ENCODE results near the gene CDKN2B-AS1.
"Not testable (repeated sequence)": the region's sequence is repeated elsewhere in the genome, so short reads cannot be mapped to it uniquely, and the experiment has no call there.

Gene CDKN2B-AS1

DNA sequence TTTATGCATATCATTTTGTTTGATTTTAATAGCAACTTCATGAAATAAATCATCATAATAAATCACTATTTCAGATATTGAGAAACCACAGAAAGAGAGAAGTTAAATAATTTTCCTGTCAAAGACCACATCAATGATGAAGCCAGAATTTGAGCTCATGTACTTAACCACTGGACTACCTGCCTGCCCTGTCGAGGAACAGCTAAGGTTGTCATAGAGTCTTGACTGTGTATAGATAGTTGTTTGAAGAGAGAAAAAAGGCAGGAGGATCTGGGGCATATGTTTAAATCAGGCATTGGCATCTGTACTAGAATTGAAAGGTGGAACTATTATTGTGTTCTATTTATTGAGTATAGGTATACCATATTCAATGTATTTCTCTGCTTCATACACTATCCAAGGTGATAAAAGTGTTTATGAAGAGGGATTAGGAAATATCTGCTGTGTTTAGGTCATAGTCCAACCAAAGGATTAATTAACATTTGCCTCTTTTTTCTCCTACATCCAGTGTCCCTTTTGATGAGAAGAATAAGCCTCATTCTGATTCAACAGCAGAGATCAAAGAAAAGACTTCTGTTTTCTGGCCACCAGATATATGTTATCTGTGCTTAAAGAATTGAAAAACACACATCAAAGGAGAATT is 51.8 kb downstream of the CDKN2B-AS1 start:
- no peak for DNase-seq

DNA sequence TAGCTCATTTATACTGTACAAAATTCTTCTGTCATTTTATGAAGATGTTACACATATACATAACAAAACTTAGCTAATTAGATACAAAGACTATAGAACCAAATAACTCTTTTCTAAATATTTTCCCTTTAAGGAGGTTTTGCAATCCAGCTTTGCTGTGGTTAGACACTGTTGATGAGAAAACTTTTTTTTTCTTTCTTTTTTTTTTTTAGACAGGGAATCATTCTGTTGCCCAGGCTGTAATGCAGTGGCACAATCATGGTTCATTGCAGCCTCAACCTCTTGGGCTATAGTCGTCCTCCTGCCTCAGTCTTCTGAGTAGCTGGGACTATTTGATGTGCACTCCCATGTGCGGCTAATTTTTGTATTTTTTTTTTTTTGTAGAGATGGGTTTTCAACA is 53.0 kb downstream of the CDKN2B-AS1 start:
- DNase-seq = no peak

DNA sequence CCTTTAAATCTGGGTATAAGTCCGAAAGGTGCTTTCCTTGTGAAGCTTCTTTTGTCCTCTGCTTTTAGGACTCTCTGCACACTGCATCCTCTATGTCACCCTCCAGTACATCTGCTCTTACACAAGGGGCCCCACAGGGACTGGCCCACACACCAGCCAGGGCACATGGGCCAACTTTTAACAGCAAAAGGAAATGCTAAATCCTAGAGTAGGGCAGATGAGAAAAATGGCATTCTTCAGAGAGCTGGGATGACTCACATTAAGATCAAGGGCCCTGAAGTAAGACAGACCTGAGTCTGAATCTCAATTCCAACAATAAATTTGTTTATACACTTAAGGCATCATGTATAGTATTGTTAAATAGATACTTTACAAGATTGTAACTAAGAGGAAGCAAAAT is 54.8 kb downstream of the CDKN2B-AS1 start:
- DNase-seq = peak; percentile 44

DNA sequence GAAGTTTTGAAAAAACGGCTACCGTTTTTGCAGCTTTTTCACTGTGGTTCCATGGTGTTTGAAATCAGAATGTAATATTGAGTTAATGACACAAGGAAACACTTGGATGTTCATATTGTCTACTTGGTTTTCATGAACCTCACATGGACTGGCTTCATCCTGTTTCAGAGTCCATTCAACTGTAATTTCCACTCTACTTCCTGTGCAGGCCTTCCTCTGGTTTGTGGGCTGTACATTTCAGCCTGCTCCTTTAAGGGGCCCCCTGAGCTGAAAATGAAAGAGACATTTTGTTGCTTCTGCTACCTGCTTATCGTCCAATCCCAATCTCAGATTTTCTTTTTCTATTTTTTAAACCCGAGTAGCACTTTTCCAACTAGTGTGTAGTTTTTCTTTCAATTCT is 56.3 kb downstream of the CDKN2B-AS1 start:
- DNase-seq = no peak

DNA sequence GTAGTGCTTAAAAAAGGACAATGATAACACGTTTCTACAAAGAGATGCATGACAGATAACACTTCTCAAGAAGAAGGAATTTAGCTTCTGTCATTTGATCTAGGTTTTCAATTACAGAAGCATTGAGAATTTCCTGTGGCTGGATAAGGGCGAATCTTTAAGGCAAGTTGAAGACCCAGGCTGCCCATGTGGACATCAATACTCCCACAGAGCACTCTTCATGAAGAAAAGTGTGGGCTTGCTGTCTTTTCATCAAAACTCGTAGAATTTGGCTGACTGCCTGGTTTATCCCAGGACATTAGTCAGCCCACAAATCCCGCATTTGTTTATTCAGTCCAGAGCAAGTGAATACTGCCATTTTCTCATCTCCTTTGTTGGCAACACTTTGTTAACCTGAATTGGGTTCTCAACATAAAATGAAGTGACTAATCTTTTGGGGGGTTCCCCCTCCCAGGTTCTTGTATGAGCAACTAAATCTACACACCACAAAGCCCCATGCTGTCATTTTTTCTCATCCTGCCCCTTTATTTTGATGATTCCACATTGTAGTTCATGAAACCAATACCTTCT is 57.9 kb downstream of the CDKN2B-AS1 start:
- peak; percentile 99 for DNase-seq

DNA sequence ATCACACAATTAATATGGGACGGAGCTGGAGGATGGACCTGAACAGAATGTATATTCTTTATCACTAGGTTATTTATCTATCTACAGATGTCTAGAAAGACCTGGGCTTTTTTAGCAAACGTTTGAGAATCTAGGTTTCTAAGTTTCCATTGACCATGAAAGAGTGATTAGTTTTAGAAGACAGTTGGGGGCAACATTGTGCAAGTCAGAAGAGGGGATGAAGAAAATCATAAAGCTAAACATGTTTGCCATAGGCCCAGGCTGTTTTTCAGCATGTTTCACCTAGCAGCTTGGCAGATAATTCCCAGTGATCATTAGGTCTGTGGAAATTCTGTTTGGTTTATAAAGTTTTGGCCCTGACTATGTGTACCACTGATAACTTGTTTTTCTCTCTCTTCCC is 58.6 kb downstream of the CDKN2B-AS1 start:
- no peak for DNase-seq

DNA sequence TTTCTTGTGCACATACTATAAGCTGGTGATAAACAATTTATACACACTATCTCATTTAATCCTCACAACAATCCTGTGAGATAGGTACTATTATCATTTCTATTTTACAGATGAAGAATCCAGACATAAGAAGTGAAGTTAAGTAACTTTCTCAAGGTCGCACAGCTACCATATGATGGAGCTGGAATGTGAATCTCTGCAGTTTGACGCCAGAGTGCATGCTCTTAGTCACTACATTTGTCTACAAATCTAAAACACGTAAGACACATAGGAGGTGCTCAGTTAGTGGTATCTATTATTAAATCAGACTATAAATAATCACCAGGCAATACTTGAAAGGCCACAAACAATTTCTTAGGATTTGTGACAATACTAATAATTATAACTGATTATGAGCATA is 59.5 kb downstream of the CDKN2B-AS1 start:
- DNase-seq = no peak

DNA sequence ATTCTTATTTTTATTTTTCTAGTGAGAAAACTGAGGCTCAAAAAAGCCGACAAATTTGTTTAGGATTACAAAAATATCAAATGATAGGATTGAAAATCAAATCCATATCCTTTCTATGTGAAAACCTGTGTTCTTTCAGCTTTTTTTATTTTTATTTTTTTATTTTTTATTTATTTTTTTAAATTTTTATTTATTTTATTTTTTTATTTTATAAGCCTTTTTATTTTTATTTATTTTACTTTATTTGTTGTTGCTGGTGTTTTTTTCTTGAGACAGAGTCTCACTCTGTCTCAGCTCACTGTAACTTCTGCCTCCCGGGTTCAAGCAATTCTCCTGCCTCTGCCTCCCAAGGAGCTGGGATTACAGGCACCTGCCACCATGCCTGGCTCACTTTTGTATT is 59.9 kb downstream of the CDKN2B-AS1 start:
- DNase-seq = no peak

DNA sequence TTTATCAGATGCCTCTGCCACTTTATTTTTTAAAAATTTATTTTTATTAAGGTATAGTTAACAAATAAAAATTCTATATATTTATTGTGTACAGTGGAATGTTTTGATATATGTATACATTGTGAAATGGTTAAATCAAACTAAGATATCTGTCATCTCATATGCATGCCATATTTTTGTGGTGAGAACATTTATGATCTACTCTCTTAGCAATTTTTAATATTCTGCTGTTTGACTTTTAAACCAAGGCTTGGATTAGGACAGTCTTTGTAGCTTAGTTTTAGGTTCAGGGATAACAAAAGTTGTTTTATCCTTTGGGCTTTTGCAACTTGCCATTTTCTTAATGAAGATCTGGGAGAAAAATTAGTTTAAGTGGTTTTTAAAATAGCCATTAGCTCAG is 60.5 kb downstream of the CDKN2B-AS1 start:
- peak; percentile 64 for DNase-seq

DNA sequence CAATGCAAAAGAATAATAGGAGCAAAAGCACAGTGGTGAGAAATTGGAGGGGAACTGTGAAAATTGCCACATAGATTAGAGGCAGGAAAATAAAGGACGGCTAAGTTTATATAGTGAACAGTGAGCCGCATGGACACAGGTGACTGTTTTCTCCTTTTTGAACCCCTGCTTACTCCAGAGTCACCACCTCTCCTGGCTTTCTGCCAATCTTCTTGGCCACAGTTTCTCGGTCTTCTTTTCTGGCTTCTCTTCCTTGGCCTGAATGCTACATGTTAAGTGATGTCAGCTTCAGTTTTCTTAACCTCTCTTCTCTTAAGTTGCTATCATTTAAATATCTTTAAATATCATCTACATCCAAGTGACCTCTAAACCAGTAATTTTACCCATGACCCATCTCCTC is 61.8 kb downstream of the CDKN2B-AS1 start:
- DNase-seq = no peak

DNA sequence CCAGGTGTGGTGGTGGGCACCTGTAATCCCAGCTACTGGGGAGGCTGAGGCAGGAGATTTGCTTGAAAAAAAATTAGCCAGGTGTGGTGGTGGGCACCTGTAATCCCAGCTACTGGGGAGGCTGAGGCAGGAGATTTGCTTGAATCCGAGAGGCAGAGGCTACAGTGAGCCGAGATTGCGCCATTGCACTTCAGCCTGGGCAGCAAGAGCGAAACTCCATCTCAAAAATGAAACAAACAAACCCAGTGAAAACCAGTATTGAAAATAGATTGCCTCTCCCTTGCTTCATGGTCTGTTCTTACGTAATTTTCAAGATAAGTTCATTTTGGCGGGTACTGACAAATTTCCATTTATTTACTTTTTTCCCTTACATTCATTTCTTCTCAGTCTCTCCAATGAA is 63.4 kb downstream of the CDKN2B-AS1 start:
- not testable (repeated sequence) for DNase-seq

DNA sequence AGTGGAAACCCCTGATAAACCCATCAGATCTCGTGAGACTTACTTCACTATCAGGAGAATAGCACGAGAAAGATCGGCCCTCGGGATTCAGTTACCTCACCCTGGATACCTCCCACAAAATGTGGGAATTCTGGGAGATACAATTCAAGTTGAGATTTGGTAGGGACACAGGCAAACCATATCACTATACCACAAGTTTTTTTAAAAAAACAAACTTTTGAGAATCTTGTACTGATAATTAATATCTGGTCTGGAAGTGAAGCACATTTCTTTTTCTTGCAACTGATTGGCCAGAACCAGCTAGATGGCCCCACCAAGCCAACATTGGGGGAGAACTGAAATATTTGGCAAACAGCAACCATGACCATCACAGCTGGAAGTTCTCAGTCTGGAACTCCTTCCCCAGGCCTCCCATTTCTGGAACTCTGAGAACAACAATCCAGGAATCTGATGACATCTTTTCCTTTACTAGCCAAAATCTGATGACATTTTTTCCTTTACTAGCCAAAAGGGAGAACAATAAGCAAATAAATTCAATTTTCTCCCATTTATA is 66.3 kb downstream of the CDKN2B-AS1 start:
- no peak for DNase-seq

DNA sequence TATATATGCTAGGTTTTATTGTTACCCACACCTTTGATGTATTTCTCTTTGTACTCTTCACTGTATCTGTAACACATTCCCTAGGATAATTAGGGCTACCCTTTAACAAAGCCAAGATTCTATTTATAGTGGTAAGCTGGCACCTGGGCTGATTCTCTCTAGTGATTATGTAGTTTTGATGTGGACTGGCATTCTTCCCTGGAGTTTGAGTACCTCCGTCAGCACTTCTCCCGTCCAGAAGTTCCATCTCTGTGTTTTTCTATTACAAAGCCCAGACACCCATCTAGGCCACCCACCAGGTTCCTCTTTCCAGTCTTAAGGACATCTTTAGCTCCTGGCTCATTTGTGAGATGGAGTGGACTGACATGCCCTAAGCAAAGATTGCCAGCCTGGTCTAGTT is 70.4 kb downstream of the CDKN2B-AS1 start:
- no peak for DNase-seq

DNA sequence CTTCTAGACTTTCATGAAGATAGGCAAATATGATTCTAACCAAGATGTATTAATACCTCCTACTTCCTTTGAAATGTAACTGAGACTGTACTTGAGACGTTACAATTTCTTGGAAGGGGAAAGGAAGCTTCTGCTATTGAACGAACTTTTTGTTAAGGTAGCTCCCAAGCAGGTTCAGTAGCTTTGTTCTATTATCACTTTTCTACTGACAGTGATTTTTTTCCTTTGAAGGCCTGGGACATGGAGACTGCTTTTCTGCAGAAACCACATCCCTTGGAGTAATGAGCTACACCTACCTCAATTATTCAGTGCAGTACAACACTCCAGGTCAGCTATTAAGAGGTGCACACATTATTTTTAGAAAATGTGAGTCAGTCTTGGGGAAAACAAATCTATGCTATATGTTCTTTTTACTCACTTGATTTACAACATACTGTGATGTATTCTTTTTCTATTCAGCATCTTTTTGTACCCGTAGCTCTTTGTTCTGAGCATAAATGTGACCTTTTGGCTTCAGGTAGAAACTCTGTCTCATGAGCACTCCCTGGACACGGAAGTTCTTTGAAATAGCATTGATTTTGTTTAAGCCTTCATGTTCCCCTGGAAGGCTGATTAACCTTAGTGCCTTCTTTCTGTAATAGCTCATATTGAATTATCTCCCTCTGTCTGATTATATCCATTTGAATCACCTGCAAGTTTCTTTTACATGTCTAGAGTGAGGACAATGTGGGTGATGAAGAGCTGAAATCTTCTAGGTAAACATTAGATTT is 71.0 kb downstream of the CDKN2B-AS1 start:
- DNase-seq = no peak

DNA sequence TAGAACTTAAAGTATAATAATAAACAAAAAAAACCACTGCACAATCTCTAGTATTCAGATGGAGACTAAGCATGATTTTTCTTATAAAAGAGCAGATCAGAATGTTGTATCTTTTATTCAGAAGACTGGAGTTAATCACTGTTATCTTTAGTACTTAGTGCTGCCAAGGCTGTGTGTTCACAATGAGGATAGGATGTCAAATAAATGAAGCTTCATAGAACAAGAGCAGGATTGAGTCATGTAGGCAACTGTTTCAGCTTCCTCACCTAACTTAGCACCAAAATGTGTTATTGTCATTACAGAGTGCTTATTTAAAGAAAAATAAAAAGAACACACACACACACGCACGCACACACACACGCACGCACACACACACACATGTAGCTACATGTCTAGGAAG is 72.6 kb downstream of the CDKN2B-AS1 start:
- no peak for DNase-seq

DNA sequence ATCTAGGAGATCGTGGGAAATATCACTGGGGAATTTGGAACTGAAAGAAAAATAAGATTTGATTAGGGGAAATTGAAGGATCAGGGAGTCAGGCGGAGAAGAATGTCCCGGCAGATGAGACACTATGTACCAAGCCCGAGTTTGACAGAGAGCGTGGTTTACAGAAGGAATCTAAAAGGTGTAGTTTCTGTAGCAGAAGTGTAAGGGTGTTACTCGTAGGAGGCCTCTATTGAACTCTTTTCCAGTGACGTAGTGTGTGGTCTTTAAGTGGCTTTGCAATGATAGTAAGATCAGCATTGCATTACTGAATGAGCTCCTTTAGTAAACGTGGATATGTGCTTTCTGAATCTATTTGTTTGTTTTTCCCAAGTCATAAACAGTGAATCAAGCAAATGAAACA is 73.8 kb downstream of the CDKN2B-AS1 start:
- no peak for DNase-seq

DNA sequence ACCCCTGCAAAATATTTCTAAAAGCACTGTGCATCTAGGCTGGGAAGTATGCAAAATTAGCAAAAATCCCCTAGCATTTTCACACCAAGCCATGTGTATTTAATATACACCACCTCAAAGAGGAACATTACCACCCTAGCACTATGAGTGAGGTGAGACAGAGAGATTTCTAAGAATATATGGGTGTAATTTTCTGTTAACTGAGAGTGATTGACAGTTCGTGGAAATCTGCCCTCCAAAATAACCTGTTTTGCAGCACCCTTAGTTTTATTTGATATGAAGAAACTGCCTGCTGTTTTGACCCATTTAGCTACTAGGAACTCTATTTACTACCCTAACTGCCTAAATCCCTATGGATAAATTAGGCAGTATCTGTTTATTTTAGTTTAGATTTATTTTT is 78.8 kb downstream of the CDKN2B-AS1 start:
- no peak for DNase-seq

DNA sequence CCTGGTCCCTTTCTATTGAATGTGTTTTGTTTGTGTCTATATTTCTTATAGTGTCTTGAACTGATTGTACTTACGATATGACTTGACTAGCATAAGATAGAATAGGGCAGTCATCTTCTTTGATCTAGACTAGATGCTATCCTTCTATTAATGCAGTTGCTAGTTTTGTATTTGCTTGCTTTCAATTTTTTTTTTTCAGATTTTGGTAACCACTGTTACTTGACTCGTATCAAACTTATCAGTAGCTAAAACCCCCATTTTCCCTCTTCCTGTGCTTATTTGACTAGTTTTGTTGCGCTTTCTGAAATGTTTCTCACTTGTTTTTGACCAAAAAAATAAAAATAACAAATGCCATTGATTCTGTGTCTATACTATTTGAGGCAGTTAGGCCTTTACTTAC is 83.5 kb downstream of the CDKN2B-AS1 start:
- DNase-seq = no peak

DNA sequence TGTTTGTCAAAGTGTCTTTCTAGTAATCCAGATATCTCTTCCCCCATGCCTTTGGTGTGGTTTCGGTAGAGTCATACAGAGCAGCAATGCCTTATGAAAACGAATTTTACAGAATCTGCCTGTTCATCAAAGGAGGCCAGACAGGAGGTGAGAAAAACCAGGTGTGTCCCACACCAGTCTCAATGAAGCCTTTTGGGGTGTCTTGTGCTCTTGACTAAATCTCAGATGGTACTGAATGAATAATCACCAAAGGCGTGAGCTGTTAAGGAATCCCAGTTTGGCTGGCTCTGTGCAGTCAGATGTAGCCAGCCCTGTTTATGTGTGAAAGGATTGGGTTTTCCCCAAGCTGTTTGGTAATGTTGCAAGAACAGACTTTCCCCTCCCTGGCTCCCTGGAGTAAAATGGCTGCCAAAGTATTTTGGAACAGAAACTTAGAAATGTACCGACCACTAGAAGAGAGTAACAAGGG is 85.3 kb downstream of the CDKN2B-AS1 start:
- peak; percentile 48 for DNase-seq

DNA sequence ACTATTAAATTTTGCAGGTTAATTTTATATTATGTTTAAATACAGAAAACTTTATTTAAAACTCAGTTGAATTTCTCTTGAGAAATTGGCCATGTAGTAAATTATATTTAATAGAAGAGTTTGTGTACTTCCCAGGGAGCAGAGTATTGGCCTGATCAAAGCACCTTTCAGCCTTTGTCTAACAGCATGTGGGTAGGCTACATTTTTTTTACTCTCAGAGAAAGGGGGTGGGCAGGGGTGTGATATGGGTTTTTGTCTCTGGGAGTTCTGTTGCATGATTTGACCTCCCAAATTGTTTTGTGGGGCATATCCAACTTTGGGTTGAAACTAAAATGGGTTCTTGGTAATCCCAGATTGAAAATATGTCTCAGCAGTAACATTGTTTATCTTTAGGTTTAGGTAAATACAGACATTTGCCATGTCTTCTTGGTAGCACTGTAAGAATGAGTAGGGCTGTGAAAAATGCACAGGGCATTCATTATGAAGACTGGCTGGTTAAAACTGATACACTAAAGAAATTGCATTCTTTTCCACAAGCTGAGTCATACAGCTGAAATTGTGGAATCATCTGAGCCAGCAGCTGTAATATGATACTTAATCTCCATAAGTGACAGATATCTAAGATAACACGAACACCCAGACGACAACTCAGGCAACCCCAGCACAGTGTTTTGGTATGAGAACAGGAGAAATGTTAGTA is 89.9 kb downstream of the CDKN2B-AS1 start:
- peak; percentile 96 for DNase-seq

DNA sequence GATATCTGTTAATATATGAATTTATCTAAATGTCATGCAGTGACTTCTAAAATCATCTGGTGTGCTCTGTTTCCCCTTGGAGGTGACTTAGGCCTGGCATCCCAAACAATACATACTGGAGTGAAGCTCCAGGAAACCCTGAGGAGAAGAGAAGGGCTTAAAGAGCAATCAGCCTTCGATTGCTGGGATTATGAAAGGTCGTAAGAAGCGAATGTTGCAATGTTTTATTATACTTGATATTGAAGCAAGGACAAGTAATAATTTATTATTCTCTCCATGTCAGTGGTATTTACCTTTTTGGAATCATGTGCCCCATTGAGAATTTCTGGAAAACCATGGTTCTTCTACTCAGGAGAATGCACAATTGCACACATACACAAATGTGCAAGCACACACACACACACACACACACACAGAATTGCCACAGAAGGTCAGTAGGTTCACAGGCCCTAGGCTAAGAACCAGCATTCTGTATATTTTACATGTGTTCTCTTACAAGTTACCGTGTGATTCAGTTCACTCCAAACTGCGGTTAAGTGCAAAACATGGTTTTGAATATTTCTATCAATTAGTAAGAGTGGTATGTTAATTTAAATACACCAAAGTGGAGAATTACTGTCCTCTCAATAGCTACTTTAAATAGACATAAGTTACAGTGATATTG is 93.6 kb downstream of the CDKN2B-AS1 start:
- DNase-seq = no peak

DNA sequence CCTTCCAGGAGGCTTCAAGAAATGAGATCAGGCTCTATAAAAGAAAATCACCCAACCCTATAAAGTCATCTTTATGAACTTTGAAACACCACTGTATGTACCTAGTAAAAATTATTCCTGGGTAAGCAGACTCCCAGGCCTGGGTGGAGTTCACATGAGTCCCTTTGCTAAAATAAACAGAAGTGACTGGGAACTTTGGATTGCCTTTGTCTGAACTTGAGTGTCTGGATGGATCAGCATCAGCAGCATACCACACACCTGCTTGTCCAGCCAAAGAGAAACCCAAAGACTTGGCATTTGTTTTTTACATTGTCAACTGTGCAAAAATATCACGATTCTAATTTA is 94.1 kb downstream of the CDKN2B-AS1 start:
- no peak for DNase-seq

DNA sequence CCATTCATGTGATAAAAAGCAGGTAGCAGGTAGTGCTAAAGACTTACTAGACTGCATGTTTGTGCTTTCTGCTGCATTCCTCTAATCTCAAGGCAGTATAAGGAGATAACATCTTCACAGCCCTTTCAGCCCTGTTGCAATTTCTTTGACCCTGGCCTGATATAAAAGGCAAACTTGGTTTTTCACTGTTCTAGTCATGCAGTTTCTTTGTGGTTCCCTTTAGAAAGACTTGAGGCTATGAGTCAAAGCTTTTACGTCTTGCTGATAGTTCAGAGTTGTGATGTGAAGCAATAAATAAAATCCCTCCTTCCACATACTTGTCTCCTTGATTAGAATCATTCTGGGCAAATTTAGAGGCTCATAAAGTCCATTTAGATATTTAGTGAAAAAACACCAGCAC is 103.1 kb downstream of the CDKN2B-AS1 start:
- DNase-seq = peak; percentile 86
